KOPT-K1 (cell line): ENCODE results near the gene CDC45.

Experiments
- H3K27ac ChIP-seq: fragments of 200-600 bp; sonication (generic); 2 replicates; pipeline ENCODE4 v1.5.1; 2016; ENCODE audit warnings: antibody characterized with exemption, mild to moderate bottlenecking, low read depth, low read length; ENCODE audit not compliant: poor library complexity, severe bottlenecking
- H3K36me3 ChIP-seq: fragments of 200-600 bp; sonication (generic); 2 replicates; pipeline ENCODE4 v1.5.1; 2017; ENCODE audit warnings: antibody characterized with exemption, mild to moderate bottlenecking, low read length, moderate library complexity; ENCODE audit not compliant: insufficient read depth
- H3K9me3 ChIP-seq: fragments of 200-600 bp; sonication (generic); 2 replicates; pipeline ENCODE4 v1.5.1; 2017; ENCODE audit warnings: antibody characterized with exemption, low read length, mild to moderate bottlenecking; ENCODE audit not compliant: insufficient read depth, poor library complexity, severe bottlenecking

CDC45 gene

GRCh38 chr22:19476023-19476422 is 3.7 kb upstream of the CDC45 start:
- Histone ChIP-seq H3K36me3 (peaks cover 52% of the 10 kb centered on the region), H3K27ac (no peak overlapping the region), H3K9me3 (no peaks in the 10 kb centered on the region)

- H3K27ac ChIP-seq: peak overlapping the region; percentile 94
- H3K9me3 ChIP-seq: no peaks in the 10 kb centered on the region
- peaks cover 50% of the 10 kb centered on the region for H3K36me3 ChIP-seq
These were observed 2.2 kb upstream of the CDC45 start for GRCh38 chr22:19477321-19478044.

- Histone ChIP-seq H3K36me3 (peaks cover 50% of the 10 kb centered on the region), H3K9me3 (no peaks in the 10 kb centered on the region), H3K27ac (peak overlapping the region; percentile 94)
These were observed 1.4 kb upstream of the CDC45 start for GRCh38 chr22:19478045-19478900.

GRCh38 chr22:19478901-19479354 is 792 bp upstream of the CDC45 start, which contains the start of gene UFD1:
Gene UFD1, minus strand, starts transcription at chr22:19479193. Its CDS starts 108 bp downstream, at chr22:19479085.
- no peaks in the 10 kb centered on the region for H3K9me3 ChIP-seq
- peaks cover 50% of the 10 kb centered on the region for H3K36me3 ChIP-seq
- H3K27ac ChIP-seq: peak within 1 kb of the TSS; percentile 94

- Histone ChIP-seq H3K36me3 (peaks cover 52% of the 10 kb centered on the region), H3K27ac (peak overlapping the region; percentile 94)
These were observed 451 bp downstream of the CDC45 start for GRCh38 chr22:19480173-19480568.

GRCh38 chr22:19480789-19481188 is 1.1 kb downstream of the CDC45 start:
- H3K27ac ChIP-seq: peak overlapping the region; percentile 94
- peaks cover 52% of the 10 kb centered on the region for H3K36me3 ChIP-seq
- H3K9me3 ChIP-seq: no peaks in the 10 kb centered on the region

More at GRCh38 chr22:19480173-19480568, 451 bp downstream of the CDC45 start:
- no peaks in the 10 kb centered on the region for H3K9me3 ChIP-seq

- Histone ChIP-seq H3K9me3 (no peaks in the 10 kb centered on the region), H3K36me3 (peaks cover 60% of the 10 kb centered on the region), H3K27ac (no peak overlapping the region)
These were observed 2.6 kb downstream of the CDC45 start for GRCh38 chr22:19482297-19482696.

- Histone ChIP-seq H3K36me3 (peaks cover 74% of the 10 kb centered on the region), H3K27ac (no peak overlapping the region), H3K9me3 (no peaks in the 10 kb centered on the region)
These were observed 3.9 kb downstream of the CDC45 start for GRCh38 chr22:19483481-19484244.

- H3K27ac ChIP-seq: no peak overlapping the region
- no peaks in the 10 kb centered on the region for H3K9me3 ChIP-seq
- peaks cover 98% of the 10 kb centered on the region for H3K36me3 ChIP-seq
These were observed 8.6 kb downstream of the CDC45 start for GRCh38 chr22:19488285-19488684.

- peaks cover 98% of the 10 kb centered on the region for H3K36me3 ChIP-seq
- H3K9me3 ChIP-seq: no peaks in the 10 kb centered on the region
These were observed 9.4 kb downstream of the CDC45 start for GRCh38 chr22:19488884-19489843.

GRCh38 chr22:19490628-19491230 is 11.0 kb downstream of the CDC45 start:
- Histone ChIP-seq H3K27ac (no peak overlapping the region), H3K36me3 (peaks cover 98% of the 10 kb centered on the region), H3K9me3 (no peaks in the 10 kb centered on the region)

More at GRCh38 chr22:19488884-19489843, 9.4 kb downstream of the CDC45 start:
- no peak overlapping the region for H3K27ac ChIP-seq

GRCh38 chr22:19492504-19493174 is 12.9 kb downstream of the CDC45 start:
- Histone ChIP-seq H3K27ac (no peak overlapping the region), H3K36me3 (peaks cover 98% of the 10 kb centered on the region), H3K9me3 (no peaks in the 10 kb centered on the region)

GRCh38 chr22:19494001-19494560 is 14.4 kb downstream of the CDC45 start:
- Histone ChIP-seq H3K27ac (no peak overlapping the region), H3K36me3 (peaks cover 98% of the 10 kb centered on the region)

More at GRCh38 chr22:19494001-19494560, 14.4 kb downstream of the CDC45 start:
- no peaks in the 10 kb centered on the region for H3K9me3 ChIP-seq
